Measurements from ENCODE around the gene LRRC27.

LRRC27 gene

GRCh38 chr10:132319853-132320653, 11.9 kb upstream of the LRRC27 start:
- no peak for TF ChIP-seq CTCF (IDR thresholded peaks at IDR 0.05; ENCODE audit: control extremely low read depth, extremely low read depth, low read depth, missing control alignments)
- DNase-seq (ENCODE audit: extremely low spot score), result peak; percentile 86
- POLR2A ChIA-PET, result no interaction called here
- CTCF ChIA-PET, result no interaction called here

DNA sequence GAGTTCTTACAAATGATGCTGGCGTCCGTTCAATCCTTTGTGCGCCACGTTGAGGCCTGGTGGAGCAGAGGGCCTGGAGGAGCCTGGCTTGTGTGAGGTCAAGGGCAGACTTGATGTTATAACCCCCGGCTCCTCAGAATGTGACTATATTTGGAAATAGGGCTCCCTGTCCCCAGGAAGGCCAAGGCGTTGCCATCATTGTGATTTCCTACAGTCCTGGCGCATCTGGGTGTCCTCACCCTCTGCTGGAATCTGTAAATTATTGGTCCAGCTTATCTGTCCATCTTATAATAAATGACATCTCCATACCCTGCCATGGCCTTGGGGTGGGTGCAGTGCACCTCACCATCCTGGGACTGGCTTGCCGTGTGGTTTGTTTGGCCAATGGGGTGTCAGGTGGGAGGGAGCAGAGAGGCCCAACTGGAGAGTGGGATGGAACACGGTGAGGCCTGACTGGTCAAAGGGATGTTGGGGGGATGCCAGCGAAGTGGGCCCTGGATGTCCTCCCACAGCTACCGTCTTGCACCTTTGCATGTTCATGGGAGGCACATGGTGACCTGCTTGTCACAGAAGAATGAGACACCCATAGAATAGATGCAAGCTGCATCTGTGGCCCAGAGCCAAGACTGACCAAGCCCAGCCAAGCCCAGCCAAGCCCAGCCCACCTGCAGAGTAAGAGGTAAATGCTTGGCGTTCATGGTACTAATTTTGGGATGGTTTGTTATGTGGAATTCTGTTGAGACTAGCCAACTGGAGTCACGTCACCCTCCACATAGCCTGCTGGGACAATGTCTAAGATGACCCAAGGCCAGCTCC, 11.1 kb upstream of the LRRC27 start:
- POLR2A ChIA-PET, result no interaction called here
- DNase-seq (ENCODE audit: extremely low spot score), result no peak
- no peak for TF ChIP-seq CTCF (IDR thresholded peaks at IDR 0.05; ENCODE audit: control extremely low read depth, extremely low read depth, low read depth, missing control alignments)
- CTCF ChIA-PET, result no interaction called here

GRCh38 chr10:132321726-132322125, 10.3 kb upstream of the LRRC27 start:
- CTCF ChIA-PET, result no interaction called here
- no peak for TF ChIP-seq CTCF (IDR thresholded peaks at IDR 0.05; ENCODE audit: control extremely low read depth, extremely low read depth, low read depth, missing control alignments)
- DNase-seq (ENCODE audit: extremely low spot score), result no peak
- POLR2A ChIA-PET, result no interaction called here

DNA sequence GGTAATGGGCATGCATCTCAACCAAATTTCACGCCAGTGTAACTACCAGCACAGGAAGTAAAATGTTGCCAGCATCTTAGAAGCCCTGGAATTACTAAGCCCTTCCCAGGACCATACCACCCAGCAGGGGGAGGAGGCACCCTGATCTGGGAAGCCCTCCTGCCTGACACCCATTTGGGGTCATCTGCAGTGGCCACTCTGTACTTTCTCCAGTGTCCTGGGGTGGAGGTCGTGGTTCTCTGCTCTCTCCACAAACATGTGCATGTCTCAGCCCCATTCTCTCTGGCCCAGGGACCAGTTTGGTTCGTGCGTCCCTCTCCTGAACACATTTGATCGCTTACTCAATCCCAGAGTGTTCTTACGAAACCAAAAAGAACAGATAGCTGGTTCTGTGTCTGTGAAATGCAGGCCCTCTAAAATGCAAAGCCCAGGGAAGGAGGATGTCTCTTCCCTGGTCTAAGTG, 9.4 kb upstream of the LRRC27 start:
- DNase-seq (ENCODE audit: extremely low spot score), result no peak
- POLR2A ChIA-PET, result no interaction called here
- CTCF ChIA-PET, result no interaction called here
- no peak for TF ChIP-seq CTCF (IDR thresholded peaks at IDR 0.05; ENCODE audit: control extremely low read depth, extremely low read depth, low read depth, missing control alignments)

GRCh38 chr10:132324186-132324585, 7.8 kb upstream of the LRRC27 start:
- TF ChIP-seq CTCF (IDR thresholded peaks at IDR 0.05; ENCODE audit: control extremely low read depth, extremely low read depth, low read depth, missing control alignments), result no peak
- CTCF ChIA-PET, result no interaction called here
- POLR2A ChIA-PET, result no interaction called here

DNA sequence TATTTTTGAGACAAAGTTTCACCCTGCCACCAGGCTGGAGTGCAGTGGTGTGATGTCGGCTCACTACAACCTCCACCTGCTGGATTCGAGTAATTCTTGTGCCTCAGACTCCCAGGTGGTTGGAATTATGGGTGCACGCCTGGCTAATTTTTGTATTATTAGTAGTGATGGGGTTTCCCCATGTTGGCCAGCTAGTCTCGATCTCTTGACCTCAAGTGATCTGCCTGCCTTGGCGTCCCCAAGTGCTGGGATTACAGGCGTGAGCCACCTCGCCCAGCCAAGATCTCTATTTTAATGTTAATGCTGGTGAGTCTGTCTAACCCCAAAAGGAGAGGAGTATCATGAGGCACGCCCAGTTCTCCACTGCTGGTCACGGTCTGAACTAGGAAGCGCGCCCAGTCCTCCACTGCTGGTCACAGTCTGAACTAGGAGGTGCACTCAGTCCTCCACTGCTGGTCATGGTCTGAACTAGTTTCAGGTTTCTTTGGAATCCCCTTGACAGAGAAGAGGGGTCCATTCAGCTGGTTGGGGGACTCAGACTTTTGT, 5.6 kb upstream of the LRRC27 start:
- CTCF ChIA-PET, result interaction anchor here (1.2 to 1.5 kb wide), 2 partner anchors 12 to 27 kb away, joined by 3 to 4 read pairs; no protein-coding TSS in a partner anchor
- no peak for TF ChIP-seq CTCF (IDR thresholded peaks at IDR 0.05; ENCODE audit: control extremely low read depth, extremely low read depth, low read depth, missing control alignments)
- DNase-seq (ENCODE audit: extremely low spot score), result no peak
- POLR2A ChIA-PET, result no interaction called here

More at GRCh38 chr10:132324186-132324585, 7.8 kb upstream of the LRRC27 start:
- DNase-seq (ENCODE audit: extremely low spot score), result no peak

Measured in GM10248 (cell line).